ENCODE results near the gene SNED1.

DNA sequence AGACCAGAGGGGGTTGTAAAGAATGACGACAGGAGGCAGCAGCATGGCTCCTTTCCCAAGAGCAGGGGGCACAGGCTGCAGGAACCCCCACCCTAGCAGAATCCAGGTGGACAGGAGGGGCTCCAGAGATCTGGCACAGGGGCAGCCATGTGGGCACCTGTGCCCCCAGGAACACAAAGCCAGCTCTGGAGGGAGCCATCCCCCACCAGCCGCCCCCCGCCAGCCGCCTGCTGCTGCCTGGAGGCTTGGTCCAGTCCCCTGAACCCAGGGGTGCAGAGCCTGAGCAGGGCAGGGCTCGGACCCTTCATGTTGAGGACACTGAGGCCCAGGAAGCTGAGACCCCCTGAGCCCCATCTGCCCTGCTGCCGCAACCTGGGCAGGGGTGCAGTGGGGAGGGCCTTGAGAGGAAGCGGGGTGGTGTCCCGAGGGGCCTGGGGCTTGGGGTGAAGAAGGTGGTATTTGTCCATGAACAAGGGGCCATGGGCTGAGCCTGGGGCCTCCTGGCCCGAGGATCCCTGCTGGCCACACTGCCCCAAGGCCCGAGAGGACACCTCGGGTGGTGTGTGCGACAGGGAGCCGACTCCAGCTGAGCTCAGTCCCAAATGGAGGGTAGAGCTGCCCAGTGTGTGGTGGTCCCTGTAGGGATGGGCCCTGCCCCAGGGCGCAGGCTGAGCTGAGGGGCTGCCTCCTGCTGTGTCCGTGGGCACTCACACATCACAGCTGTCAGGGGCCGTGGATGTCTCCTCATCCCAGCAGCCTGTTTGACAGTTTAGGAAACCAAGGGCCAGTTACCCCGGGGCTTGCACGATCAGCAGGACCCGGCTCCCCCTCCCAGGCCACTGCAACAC, 39.8 kb upstream of the SNED1 start:
- TF ChIP-seq EZH2 (IDR thresholded peaks at IDR 0.05; ENCODE audit: insufficient read depth, poor library complexity, severe bottlenecking) (no peak), EZH2phosphoT487 (IDR thresholded peaks at IDR 0.05; ENCODE audit: insufficient read depth, low read depth) (no peak)

Measured in GM23248 (cell line).